Adipocyte (in vitro differentiated cells): ENCODE data around the gene FCHO2.

ENCODE experiments used
- DNase-seq: peaks from one replicate; pipeline ENCODE4 v3.0.0-alpha.2; 2015; ENCODE audit warnings: low read depth
- H3K27me3 ChIP-seq: replicated peaks from 2 replicates; pipeline ENCODE4 v1.7.0; 2013; ENCODE audit warnings: mild to moderate bottlenecking, low read length, moderate library complexity; ENCODE audit not compliant: control insufficient read depth, insufficient read depth
- H3K36me3 ChIP-seq: 2 replicates; pipeline ENCODE4 v1.7.0; 2013; ENCODE audit warnings: low read length, mild to moderate bottlenecking, moderate library complexity; ENCODE audit not compliant: control insufficient read depth, insufficient read depth, severe bottlenecking
- H3K4me1 ChIP-seq: 2 replicates; pipeline ENCODE4 v1.7.0; 2013; ENCODE audit warnings: mild to moderate bottlenecking, low read length, moderate library complexity; ENCODE audit not compliant: control insufficient read depth, insufficient read depth
- H3K4me3 ChIP-seq: 2 replicates; pipeline ENCODE4 v1.7.0; 2013; ENCODE audit warnings: mild to moderate bottlenecking, low read length, moderate library complexity
- H3K9ac ChIP-seq: 2 replicates; pipeline ENCODE4 v1.7.0; 2013; ENCODE audit warnings: mild to moderate bottlenecking, low read length, moderate library complexity
- H3K9me3 ChIP-seq: 2 replicates; pipeline ENCODE4 v1.7.0; 2013; ENCODE audit warnings: mild to moderate bottlenecking, low read length, moderate library complexity; ENCODE audit not compliant: control insufficient read depth

Gene FCHO2

GRCh38 chr5:73125289-73125688 is 169.4 kb downstream of the FCHO2 start:
- Histone ChIP-seq H3K4me3 (no peak overlapping the region), H3K27me3 (no peaks in the 10 kb centered on the region), H3K36me3 (no peaks in the 10 kb centered on the region), H3K9ac (no peak overlapping the region), H3K4me1 (peaks cover 24% of the 10 kb centered on the region), H3K9me3 (no peaks in the 10 kb centered on the region)
- no peak for DNase-seq

- Histone ChIP-seq H3K4me1 (peaks cover 24% of the 10 kb centered on the region), H3K36me3 (no peaks in the 10 kb centered on the region), H3K27me3 (no peaks in the 10 kb centered on the region), H3K4me3 (no peak overlapping the region), H3K9ac (no peak overlapping the region), H3K9me3 (no peaks in the 10 kb centered on the region)
- DNase-seq = no peak
Measured at GRCh38 chr5:73126381-73126780, 170.5 kb downstream of the FCHO2 start.

- Histone ChIP-seq H3K4me3 (no peak overlapping the region), H3K9me3 (no peaks in the 10 kb centered on the region), H3K36me3 (no peaks in the 10 kb centered on the region), H3K4me1 (peaks cover 24% of the 10 kb centered on the region), H3K9ac (no peak overlapping the region), H3K27me3 (no peaks in the 10 kb centered on the region)
- DNase-seq = no peak
Measured at GRCh38 chr5:73126957-73127356, 171.1 kb downstream of the FCHO2 start.

- Histone ChIP-seq H3K27me3 (no peaks in the 10 kb centered on the region), H3K36me3 (no peaks in the 10 kb centered on the region), H3K9me3 (no peaks in the 10 kb centered on the region), H3K4me1 (peaks cover 11% of the 10 kb centered on the region), H3K9ac (no peak overlapping the region), H3K4me3 (no peak overlapping the region)
- DNase-seq = no peak
Measured at GRCh38 chr5:73129143-73129542, 173.3 kb downstream of the FCHO2 start.

GRCh38 chr5:73130811-73131210 is 175.0 kb downstream of the FCHO2 start:
- no peaks in the 10 kb centered on the region for H3K27me3 ChIP-seq
- no peaks in the 10 kb centered on the region for H3K36me3 ChIP-seq
- H3K4me1 ChIP-seq = peaks cover 6% of the 10 kb centered on the region
- no peak for DNase-seq
- H3K9me3 ChIP-seq = no peaks in the 10 kb centered on the region
- no peak overlapping the region for H3K9ac ChIP-seq
- H3K4me3 ChIP-seq = no peak overlapping the region

- no peaks in the 10 kb centered on the region for H3K9me3 ChIP-seq
Measured at GRCh38 chr5:73131711-73132425, 176.0 kb downstream of the FCHO2 start.

GRCh38 chr5:73132759-73133158 is 176.9 kb downstream of the FCHO2 start:
- no peak overlapping the region for H3K9ac ChIP-seq
- H3K4me1 ChIP-seq = no peaks in the 10 kb centered on the region
- DNase-seq = no peak
- no peaks in the 10 kb centered on the region for H3K9me3 ChIP-seq
- no peaks in the 10 kb centered on the region for H3K36me3 ChIP-seq
- peaks cover 7% of the 10 kb centered on the region for H3K27me3 ChIP-seq
- H3K4me3 ChIP-seq = no peak overlapping the region

More at GRCh38 chr5:73131711-73132425, 176.0 kb downstream of the FCHO2 start:
- H3K4me3 ChIP-seq = no peak overlapping the region
- no peaks in the 10 kb centered on the region for H3K4me1 ChIP-seq
- H3K36me3 ChIP-seq = no peaks in the 10 kb centered on the region
- no peak overlapping the region for H3K9ac ChIP-seq
- H3K27me3 ChIP-seq = no peaks in the 10 kb centered on the region
- no peak for DNase-seq

GRCh38 chr5:73135021-73135420 is 179.2 kb downstream of the FCHO2 start:
- no peak for DNase-seq

GRCh38 chr5:73135429-73136054 is 179.7 kb downstream of the FCHO2 start:
- no peaks in the 10 kb centered on the region for H3K4me1 ChIP-seq
- no peak overlapping the region for H3K4me3 ChIP-seq
- no peaks in the 10 kb centered on the region for H3K9me3 ChIP-seq
- DNase-seq = peak; percentile 73
- peaks cover 7% of the 10 kb centered on the region for H3K27me3 ChIP-seq
- no peaks in the 10 kb centered on the region for H3K36me3 ChIP-seq
- H3K9ac ChIP-seq = no peak overlapping the region

More at GRCh38 chr5:73135021-73135420, 179.2 kb downstream of the FCHO2 start:
- no peaks in the 10 kb centered on the region for H3K9me3 ChIP-seq
- H3K36me3 ChIP-seq = no peaks in the 10 kb centered on the region
- no peak overlapping the region for H3K4me3 ChIP-seq
- peaks cover 7% of the 10 kb centered on the region for H3K27me3 ChIP-seq
- H3K4me1 ChIP-seq = no peaks in the 10 kb centered on the region
- no peak overlapping the region for H3K9ac ChIP-seq

- Histone ChIP-seq H3K36me3 (no peaks in the 10 kb centered on the region), H3K4me1 (no peaks in the 10 kb centered on the region), H3K9me3 (no peaks in the 10 kb centered on the region), H3K27me3 (peaks cover 7% of the 10 kb centered on the region), H3K4me3 (no peak overlapping the region), H3K9ac (no peak overlapping the region)
- no peak for DNase-seq
Measured at GRCh38 chr5:73136055-73136562, 180.3 kb downstream of the FCHO2 start.

- Histone ChIP-seq H3K9me3 (no peaks in the 10 kb centered on the region), H3K9ac (no peak overlapping the region), H3K36me3 (no peaks in the 10 kb centered on the region), H3K27me3 (peaks cover 7% of the 10 kb centered on the region), H3K4me1 (no peaks in the 10 kb centered on the region), H3K4me3 (no peak overlapping the region)
- DNase-seq = no peak
Measured at GRCh38 chr5:73137563-73138530, 182.0 kb downstream of the FCHO2 start.
